GM21619 (cell line): Measurements from ENCODE around the gene PBX1.

Experiments
- ATAC-seq: cut with Tn5 transposase; IDR thresholded peaks from one replicate; pipeline ENCODE4 v1.9.1; 2021; ENCODE audit not compliant: unreplicated experiment

The PBX1 gene

GRCh38 chr1:164748253-164748899, 189.4 kb downstream of the PBX1 start:
- no peak for ATAC-seq

DNA sequence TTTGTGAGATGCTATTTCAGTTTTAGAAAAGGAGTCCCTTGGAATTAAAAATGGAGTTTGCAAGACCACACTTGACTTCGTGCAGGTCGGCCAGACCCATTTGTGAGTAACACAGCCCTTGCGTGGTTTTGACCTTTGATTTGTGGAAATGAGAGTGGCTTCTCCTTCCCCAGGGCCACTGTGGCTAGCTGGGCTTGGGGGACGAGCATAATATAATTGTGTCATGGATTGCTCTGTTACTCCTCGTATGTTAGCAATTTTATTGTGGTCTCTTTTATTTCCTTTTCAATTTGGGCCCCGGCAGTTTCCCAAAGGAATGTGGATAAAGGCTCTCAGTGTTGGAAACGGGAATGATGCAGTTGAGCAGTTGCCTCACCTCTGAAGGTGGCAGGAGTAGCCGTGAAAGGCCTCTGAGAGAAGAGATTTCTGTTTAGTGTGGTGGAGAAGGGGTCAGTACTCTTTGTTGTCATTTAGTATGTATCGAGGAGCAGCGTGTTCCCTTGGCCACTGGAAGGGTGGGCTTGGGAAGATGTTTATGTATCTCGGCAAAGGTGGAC, 194.6 kb downstream of the PBX1 start:
- ATAC-seq, result no peak

DNA sequence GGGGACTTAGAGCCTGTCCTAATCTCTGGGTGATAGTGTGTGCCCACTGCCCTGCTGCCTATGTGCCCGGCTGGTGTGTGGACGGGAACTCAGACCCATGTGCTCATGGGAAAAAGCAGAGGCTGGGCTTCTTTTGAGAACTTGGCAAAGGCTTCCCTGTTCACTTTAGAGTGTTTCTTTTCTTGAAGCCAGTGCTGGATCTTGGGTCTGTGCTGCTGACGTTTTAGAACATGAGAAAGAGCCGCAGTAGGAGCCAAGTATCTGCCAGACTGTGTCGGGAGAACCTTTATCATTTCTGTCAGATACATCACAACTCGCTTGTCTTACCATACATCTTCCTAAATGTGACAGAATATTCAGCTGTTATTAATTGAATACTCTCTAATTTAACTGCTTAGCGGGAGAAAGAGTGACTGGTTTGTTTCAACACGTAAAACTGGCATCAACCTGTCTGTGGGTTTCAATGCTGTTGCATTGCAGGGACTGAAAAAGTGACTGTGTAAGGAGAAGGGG, 195.2 kb downstream of the PBX1 start:
- no peak for ATAC-seq

- ATAC-seq, result no peak
These were observed 196.7 kb downstream of the PBX1 start for GRCh38 chr1:164755690-164756089.

GRCh38 chr1:164756741-164757140, 197.8 kb downstream of the PBX1 start:
- ATAC-seq, result no peak

GRCh38 chr1:164757625-164758024, 198.6 kb downstream of the PBX1 start:
- no peak for ATAC-seq

GRCh38 chr1:164759144-164759920, 200.3 kb downstream of the PBX1 start:
- no peak for ATAC-seq

DNA sequence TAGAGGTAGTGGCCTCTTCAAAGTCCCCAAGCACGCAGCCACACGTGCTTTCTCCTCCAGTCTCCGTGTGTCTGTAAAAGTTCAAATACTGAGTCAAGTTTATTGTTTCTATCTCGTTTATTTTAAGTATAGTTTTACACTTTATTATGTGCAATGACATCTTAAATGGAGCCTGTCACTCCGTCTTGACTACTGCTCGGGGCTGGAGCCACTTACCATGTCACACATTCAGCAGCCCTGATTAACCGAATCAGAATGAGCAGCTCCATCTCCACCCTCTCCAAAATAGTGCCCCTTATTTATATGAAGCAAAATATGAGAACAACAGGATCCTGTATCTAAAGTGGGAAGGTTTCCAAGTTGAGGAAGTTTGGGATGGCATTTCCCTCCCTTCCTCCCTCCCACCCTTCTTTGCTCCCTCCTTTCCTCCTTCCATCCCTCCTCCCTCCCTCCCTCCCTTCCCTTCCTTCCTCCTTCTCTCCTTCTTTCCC, 201.0 kb downstream of the PBX1 start:
- no peak for ATAC-seq

DNA sequence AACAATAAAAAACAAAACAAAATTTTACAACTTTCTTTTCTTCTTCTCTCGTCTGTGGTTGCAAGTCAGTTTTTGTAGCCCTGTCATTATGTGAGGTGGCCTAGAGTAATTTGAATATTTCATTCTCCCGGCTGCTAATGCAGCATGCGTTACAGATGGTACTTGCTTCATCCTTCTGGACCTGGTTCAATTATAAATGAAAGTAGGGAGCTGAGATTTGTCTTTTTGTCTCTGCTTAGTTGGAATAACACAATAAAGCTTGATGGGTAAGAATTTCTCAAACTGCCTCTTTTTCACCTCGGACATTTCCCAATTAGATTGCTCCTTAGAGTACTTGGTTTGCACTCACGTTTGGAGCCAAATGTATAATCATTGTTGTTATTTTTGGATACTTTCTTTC, 201.6 kb downstream of the PBX1 start:
- no peak for ATAC-seq

DNA sequence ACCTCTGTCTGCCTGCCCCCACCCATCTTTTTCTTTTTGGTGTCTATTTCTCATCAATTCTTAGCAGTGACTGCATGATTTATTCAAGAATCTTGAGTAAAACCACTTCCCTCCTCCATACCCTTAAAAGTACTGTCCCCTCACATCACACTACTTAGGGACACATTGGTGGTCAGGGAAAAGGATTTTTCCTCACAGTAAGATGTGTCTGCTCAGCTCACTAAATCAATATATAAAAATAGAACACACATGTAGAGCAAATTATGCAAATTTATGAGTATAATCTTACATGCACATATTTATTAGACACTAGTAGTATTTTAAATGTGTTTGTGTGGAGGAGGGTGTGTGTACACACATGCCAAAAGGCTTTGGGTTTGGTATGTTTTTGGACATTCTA, 202.0 kb downstream of the PBX1 start:
- ATAC-seq, result no peak

DNA sequence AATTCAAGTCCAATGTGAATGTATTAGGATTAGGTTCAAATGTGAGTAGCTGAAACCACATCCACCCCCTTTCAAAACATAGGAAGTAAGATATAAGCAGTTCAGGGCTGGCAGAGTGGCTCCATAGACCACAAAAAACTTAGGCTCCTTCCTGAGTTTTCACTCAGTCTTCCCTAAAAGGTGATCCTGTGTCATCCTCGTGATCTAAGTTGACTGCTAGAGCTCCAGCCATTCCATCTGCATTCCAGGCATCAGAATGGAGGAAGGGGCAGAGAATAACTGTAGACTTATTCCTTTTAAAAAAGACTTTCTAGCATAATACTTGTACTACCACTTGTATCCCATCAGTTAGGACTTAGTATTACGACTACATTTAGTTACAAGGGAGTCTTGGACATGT, 204.1 kb downstream of the PBX1 start:
- no peak for ATAC-seq

DNA sequence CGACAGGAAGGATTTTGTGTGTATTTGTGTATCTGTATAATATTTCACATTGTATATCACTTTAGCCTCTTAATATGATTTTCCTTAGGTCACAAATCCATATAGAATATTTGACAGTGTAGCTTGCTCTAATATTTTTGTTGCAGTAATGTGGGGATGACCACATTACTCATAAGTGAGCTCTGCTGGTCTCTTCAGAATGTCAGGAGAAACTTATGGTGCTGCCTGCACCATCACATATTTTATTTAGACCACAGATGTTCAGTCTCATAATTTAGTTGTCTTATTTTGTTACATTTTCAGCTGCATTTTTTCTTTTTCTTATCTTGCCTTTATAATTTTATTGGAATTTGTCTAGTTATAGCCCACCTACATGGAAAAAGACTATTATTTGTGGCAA, 205.3 kb downstream of the PBX1 start:
- ATAC-seq, result no peak

DNA sequence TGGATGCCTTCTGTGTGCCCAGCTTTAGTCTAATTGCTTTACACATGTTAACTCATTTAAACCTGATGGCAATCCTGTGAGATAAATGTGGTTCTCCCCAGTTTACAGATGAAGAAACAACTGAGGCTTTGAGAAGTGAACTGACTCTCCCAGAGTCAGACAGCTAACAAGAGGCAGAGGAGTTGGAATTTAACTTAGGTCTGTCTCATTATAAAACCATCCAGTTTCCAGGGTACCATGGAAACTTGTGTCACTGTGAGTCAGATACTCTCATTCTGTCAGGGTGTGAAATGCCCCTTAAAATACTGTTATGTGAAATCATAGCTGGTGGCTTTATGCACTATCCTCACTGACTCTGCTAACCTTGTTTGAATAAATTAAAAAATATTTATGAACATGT, 206.6 kb downstream of the PBX1 start:
- no peak for ATAC-seq

DNA sequence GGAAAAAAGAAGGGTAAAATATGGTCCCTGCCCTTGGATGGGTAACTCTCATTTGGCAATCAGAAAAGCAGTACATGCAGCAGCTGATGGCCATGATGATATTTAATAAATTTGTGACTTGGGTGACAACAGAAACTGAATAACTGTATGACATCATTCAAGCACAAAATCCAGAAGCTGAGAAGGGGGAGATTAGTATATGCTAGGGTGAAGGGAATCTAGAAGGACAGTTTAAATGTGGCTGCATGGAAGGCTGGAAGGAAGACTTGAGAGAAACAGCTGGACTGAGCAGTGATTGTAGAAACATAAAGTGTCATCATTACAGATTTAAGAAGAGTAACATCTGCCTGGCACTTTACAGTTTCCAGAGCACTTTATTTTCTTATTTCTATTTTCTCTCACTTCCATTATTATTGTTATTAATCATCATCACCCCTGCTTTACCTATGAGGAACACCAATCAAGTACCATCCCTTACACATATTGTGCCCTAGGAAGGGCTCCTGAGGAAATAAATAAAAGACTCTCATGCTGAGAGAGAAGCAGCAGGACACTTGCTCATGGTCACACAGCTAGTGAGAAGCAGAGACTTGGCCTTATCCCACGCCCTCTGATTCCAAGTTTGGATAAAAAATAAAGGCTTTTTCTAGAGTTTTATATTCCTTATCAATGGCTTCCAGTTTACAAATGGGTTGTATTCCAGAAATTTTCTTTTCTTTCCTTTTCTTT, 207.2 kb downstream of the PBX1 start:
- ATAC-seq, result no peak

- ATAC-seq, result no peak
These were observed 208.9 kb downstream of the PBX1 start for GRCh38 chr1:164767752-164768402.

DNA sequence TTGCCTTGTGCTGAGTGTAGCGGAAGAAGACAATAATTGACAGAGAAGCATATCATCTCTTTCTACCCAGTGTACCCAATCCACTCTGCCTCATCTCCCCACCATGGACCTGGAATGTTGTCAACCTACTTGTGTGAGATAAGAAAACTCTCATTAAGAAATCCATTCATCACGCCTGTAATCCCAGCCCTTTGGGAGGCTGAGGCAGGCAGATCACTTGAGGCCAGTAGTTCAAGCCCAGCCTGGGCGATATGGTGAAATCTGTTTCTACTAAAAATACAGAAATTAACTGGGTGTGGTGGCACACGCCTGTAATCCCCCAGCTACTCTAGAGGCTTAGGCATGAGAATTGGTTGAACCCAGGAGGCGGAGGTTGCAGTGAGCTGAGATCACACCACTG, 209.6 kb downstream of the PBX1 start:
- ATAC-seq, result no peak

- ATAC-seq, result no peak
These were observed 210.6 kb downstream of the PBX1 start for GRCh38 chr1:164769486-164770130.

DNA sequence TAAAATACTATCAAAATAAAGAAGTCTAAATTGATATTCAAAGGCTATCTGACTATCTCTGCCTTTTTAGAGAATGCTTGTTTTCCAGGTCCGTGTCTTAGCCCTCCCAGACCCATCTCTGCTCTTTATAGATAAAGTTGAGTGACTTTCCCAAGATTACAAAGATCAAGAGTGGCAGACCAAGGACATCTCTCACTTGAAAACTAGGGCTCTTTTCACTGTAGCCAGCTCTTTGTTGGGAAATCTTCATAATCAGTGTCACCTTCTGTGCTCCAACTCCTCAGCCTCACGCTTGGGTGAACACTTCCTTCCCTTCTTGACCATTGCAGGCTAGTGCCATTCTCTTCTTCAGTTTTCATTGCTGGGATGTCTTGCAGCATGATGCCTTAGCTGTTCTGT, 211.1 kb downstream of the PBX1 start:
- no peak for ATAC-seq

DNA sequence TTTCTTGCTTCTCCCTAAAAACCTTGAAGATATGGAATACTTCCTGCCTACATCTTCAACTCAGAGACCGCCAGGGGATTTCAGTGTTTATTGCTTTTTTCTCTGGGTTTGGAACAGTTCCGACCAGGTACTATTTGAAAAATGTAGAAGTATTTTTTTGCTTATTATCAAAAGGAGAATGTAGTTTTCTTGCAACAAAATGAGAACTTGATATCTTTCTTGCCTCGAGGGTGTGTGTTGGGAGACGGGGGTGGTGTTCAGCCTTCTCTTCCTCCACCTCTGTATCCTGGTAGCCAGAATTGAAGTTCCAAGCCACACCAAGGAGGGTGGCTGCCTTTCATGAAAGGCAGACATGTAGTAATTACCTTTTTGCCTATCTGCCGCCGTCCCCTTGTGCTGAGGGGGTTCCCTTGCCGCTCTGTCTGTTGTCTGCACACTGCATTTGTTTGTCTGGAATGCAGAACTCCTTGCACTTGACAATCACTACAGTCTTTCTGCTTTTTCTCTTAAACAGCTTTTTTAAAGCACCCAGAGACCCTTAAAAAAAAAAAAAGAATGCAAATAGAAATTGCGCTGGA, 212.1 kb downstream of the PBX1 start:
- ATAC-seq, result no peak
